ENCODE measurements around the gene FOXC1. TPM values are rescaled to one million over a fixed set of nuclear protein-coding genes. Genes with fewer than 3 reads are reported as not detected.

Gene FOXC1
- total and polyA plus RNA-seq, 4 donors, result 0.08 to 0.33 (median 0.14) TPM

DNA sequence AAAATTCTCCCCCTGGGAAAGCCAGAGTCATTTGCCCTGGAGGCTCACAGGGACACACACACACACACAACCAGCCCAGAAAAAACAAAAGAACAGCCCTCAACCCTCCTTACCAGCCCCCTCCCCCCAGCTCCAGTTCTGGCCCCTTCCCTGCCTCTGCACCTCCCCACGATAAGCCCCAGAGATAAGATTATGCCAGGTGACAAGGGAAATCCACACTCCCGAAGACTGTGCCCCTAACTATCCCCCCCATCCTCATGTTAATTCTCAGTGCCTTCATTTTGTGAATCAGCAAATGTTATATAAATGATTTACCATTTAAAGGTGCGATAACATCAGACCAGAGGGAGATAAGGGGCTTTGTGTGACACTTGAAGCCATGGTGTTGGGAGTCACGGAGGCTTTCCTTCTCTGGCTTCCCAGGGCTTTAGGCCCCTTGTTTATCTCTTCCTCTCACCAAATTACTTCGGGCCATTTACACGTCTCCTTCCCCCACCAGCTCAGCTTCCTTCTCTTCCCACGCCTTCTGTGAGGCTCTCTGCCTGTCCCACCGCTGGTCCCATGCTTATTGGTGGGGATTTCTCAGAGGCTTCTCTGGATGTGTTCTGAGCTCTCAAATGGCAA lies 12.5 kb upstream of the FOXC1 start (continued):
- no peak for TF ChIP-seq REST (IDR thresholded peaks at IDR 0.05)

DNA sequence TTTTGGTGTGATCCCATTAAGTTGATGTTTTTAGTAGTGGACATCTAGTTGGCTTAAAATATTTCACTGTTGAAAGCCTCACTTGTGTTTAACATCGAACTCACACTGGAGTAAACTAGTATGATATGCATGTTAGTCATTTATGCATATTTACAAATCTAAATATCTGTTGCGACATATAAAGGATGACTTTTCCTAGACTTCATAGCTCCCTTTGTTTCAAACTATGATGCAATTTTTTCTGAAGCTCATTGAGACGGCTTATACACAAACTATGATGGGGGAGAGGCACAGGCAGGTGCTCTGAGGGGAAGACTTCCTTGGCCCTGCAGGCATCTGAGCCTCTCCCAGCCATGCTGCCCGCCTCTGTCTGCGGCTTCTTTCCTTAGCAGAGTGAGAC lies 11.8 kb upstream of the FOXC1 start:
- no peak overlapping the region for H3K9ac ChIP-seq (ENCODE audit: low read depth in 1 of 2, low read length in 2 of 2)
- no peak overlapping the region for H3K4me3 ChIP-seq (ENCODE audit: low read depth in 1 of 3, low read length in 3 of 3)
- no peak for DNase-seq (ENCODE audit: low spot score)
- H3K27me3 ChIP-seq (ENCODE audit: control insufficient read depth in 4 of 4, insufficient read depth in 4 of 4, low read length in 3 of 4), result peaks cover 0 to 12% (median 7%) of the 10 kb centered on the region in 4 donors
- TF ChIP-seq, protein P1, sequence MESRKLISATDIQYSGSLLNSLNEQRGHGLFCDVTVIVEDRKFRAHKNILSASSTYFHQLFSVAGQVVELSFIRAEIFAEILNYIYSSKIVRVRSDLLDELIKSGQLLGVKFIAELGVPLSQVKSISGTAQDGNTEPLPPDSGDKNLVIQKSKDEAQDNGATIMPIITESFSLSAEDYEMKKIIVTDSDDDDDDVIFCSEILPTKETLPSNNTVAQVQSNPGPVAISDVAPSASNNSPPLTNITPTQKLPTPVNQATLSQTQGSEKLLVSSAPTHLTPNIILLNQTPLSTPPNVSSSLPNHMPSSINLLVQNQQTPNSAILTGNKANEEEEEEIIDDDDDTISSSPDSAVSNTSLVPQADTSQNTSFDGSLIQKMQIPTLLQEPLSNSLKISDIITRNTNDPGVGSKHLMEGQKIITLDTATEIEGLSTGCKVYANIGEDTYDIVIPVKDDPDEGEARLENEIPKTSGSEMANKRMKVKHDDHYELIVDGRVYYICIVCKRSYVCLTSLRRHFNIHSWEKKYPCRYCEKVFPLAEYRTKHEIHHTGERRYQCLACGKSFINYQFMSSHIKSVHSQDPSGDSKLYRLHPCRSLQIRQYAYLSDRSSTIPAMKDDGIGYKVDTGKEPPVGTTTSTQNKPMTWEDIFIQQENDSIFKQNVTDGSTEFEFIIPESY (IDR thresholded peaks at IDR 0.05), result no peak
- TF ChIP-seq FOXA1 (IDR thresholded peaks at IDR 0.05) (no peak), HNF4G (IDR thresholded peaks at IDR 0.05) (no peak), HNF4A (conservative IDR thresholded peaks at IDR 0.05) (no peak), REST (IDR thresholded peaks at IDR 0.05) (no peak), EGR1 (IDR thresholded peaks at IDR 0.05; ENCODE audit: low read depth in 2 of 2) (no peak), SP1 (IDR thresholded peaks at IDR 0.05) (no peak), CTCF (IDR thresholded peaks at IDR 0.05; ENCODE audit: low read depth, low read length, missing input control) (no peak), RXRA (IDR thresholded peaks at IDR 0.05) (no peak), FOXA2 (IDR thresholded peaks at IDR 0.05) (no peak), TAF1 (conservative IDR thresholded peaks at IDR 0.05) (no peak), ATF3 (IDR thresholded peaks at IDR 0.05) (no peak), GABPA (IDR thresholded peaks at IDR 0.05 in 1 of 2, conservative IDR thresholded peaks at IDR 0.05 in 1 of 2) (no peak), YY1 (IDR thresholded peaks at IDR 0.05) (no peak), NR2F2 (IDR thresholded peaks at IDR 0.05) (no peak), RAD21 (IDR thresholded peaks at IDR 0.05) (no peak)
- 66% methylated on average over 5 of the region's 5 CpGs for WGBS
- peaks cover 0 to 7% (median 1%) of the 10 kb centered on the region in 4 donors for H3K4me1 ChIP-seq (ENCODE audit: control insufficient read depth in 4 of 4, insufficient read depth in 4 of 4, low read length in 3 of 4)
- H3K9me3 ChIP-seq (ENCODE audit: control insufficient read depth in 4 of 4, low read length in 3 of 4), result no peaks in the 10 kb centered on the region
- H3K36me3 ChIP-seq (ENCODE audit: control insufficient read depth in 4 of 4, insufficient read depth in 3 of 4, low read depth in 1 of 4, low read length in 3 of 4), result no peaks in the 10 kb centered on the region
- no peak overlapping the region for H3K27ac ChIP-seq (ENCODE audit: low read depth in 1 of 2, low read length in 2 of 2)
